PC-3 (cell line): ENCODE measurements around the gene FBF1.

Experiments used
- EZH2 ChIP-seq: fragments of 300-600 bp; sonication (generic); IDR thresholded peaks from one replicate; pipeline ENCODE4 v1.6.1; 2017; ENCODE audit warnings: antibody characterized with exemption, mild to moderate bottlenecking, low read length; ENCODE audit not compliant: unreplicated experiment
- EZH2phosphoT487 ChIP-seq: fragments of 300-600 bp; sonication (generic); IDR thresholded peaks from 2 replicates; pipeline ENCODE4 v1.6.1; 2018; ENCODE audit warnings: mild to moderate bottlenecking, antibody characterized with exemption, low read length, borderline replicate concordance
- TF ChIP-seq, protein P1 (sequence below): fragments of 300-600 bp; sonication (generic); conservative IDR thresholded peaks from 2 replicates; pipeline ENCODE4 v1.5.1; 2017; ENCODE audit warnings: antibody characterized with exemption, low read depth, mild to moderate bottlenecking, low read length

DNA sequence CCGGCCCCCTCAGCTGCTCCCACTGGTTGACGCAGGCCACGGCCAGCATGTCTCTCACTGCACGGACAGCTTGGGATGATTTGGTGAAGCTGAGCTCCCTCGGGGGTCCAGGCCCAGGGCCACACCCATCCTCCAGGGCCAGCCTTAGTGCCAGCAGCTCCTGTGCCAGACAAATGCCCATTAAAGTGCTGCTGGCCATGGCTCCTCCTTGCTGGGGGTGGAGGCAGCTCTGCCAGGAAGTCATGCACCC lies 65.0 kb downstream of the FBF1 start:
- TF ChIP-seq, protein P1, sequence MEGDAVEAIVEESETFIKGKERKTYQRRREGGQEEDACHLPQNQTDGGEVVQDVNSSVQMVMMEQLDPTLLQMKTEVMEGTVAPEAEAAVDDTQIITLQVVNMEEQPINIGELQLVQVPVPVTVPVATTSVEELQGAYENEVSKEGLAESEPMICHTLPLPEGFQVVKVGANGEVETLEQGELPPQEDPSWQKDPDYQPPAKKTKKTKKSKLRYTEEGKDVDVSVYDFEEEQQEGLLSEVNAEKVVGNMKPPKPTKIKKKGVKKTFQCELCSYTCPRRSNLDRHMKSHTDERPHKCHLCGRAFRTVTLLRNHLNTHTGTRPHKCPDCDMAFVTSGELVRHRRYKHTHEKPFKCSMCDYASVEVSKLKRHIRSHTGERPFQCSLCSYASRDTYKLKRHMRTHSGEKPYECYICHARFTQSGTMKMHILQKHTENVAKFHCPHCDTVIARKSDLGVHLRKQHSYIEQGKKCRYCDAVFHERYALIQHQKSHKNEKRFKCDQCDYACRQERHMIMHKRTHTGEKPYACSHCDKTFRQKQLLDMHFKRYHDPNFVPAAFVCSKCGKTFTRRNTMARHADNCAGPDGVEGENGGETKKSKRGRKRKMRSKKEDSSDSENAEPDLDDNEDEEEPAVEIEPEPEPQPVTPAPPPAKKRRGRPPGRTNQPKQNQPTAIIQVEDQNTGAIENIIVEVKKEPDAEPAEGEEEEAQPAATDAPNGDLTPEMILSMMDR: no peak
- TF ChIP-seq EZH2 (no peak), EZH2phosphoT487 (no peak)
